ENCODE measurements around the gene ARL16. TPM values are rescaled to one million over a fixed set of nuclear protein-coding genes. Genes with fewer than 3 reads are reported as not detected.

ARL16 gene
- total RNA-seq, 1 experiment from 2014 or later: 47.5 TPM

DNA sequence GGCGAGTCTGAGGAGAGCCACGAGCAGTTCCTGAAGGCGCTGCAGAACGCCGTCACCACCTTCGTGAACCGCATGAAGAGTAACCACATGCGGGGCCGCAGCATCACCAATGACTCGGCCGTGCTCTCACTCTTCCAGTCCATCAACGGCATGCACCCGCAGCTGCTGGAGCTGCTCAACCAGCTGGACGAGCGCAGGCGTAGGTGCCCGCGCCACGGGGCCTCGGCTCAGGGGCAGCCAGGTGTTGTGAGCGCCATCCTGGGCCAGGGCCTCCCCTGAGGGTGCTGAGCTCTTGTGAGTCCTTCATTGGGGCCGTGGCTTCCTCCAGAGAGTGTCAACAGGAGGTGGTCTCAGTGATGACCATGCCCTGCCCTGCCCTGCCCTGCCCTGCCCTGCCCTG, 12.2 kb upstream of the ARL16 start:
- H3K4me1 ChIP-seq (ENCODE audit: control insufficient read depth in 1 of 2, insufficient read depth in 2 of 2, low read length in 2 of 2): peaks cover 0 to 3% of the 10 kb centered on the region in 2 experiments; a peak in 2 of 4 replicates
- no peak overlapping the region; the same call in 1 of the 2 replicates for H3K27ac ChIP-seq (ENCODE audit: low read depth, low read length)
- H3K9me2 ChIP-seq (ENCODE audit: insufficient read depth): no peaks in the 10 kb centered on the region
- H3K4me2 ChIP-seq (ENCODE audit: low read length): no peak overlapping the region
- ChIA-PET POLR2A (no interaction called here), CTCF (no interaction called here), RAD21 (ENCODE audit: low non-redundant PET in 1 of 2, low total read pairs in 2 of 2, uncharacterized antibody in 2 of 2, unreplicated experiment in 2 of 2) (no interaction called here)
- no peak overlapping the region for H3K9ac ChIP-seq (ENCODE audit: low read length)
- H3K79me2 ChIP-seq (ENCODE audit: insufficient read depth, low read length): peaks cover 78% of the 10 kb centered on the region
- no peak for TF ChIP-seq TCF7L2 (IDR thresholded peaks at IDR 0.05; ENCODE audit: borderline replicate concordance, extremely low read depth, insufficient read depth, insufficient read length)
- no peak for TF ChIP-seq POLR2AphosphoS5 (IDR thresholded peaks at IDR 0.05; ENCODE audit: low read depth, low read length)
- no peak overlapping the region for H3K4me3 ChIP-seq (replicated peaks in 1 of 2; ENCODE audit: low read depth in 1 of 2, low read length in 2 of 2)
- H3K36me3 ChIP-seq (ENCODE audit: control insufficient read depth in 1 of 2, insufficient read depth in 2 of 2, low read length in 2 of 2): peaks cover 53 to 77% of the 10 kb centered on the region in 2 experiments
- no peaks in the 10 kb centered on the region for H3K9me3 ChIP-seq (ENCODE audit: control insufficient read depth in 1 of 2, insufficient read depth in 1 of 2, low read depth in 1 of 2, low read length in 2 of 2)
- no peak for DNase-seq (ENCODE audit: low read depth, low spot score)
- no peak overlapping the region for H2AFZ ChIP-seq (ENCODE audit: low read depth, low read length, poor library complexity, severe bottlenecking)
- H4K20me1 ChIP-seq (ENCODE audit: insufficient read depth): no peaks in the 10 kb centered on the region
- BruUV-seq (replicated peaks): no TSS peak
- no peaks in the 10 kb centered on the region for H3K27me3 ChIP-seq (ENCODE audit: insufficient read depth, low read length)
- intact Hi-C loops (cut with micrococcal nuclease): loop anchor here (10.0 kb wide), 1 partner anchor 141 kb away; the partner anchor contains the start of gene FAAP100
- no peak for ATAC-seq

DNA sequence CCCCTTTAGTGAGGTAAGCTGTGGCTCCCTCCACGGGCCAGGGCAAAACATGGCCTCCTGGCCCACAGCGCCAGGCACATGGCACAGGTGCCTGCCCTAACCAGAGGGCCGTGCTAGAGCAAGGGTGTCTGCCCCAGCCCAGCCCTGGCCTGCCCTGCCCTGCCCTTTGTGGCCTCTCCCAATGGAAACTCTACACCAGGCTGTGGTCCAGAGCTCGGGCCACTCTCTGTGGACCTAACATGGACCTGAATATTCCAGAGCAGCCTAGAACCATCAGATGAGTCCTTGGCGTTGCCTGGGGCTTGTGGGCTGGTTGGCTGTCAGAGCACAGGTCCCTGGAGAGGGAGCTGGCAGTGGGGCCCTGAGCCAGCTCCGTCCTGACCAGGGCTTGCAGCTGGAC, 11.6 kb upstream of the ARL16 start:
- Histone ChIP-seq H3K4me3 (replicated peaks in 1 of 2; ENCODE audit: low read depth in 1 of 2, low read length in 2 of 2) (no peak overlapping the region), H3K9me2 (ENCODE audit: insufficient read depth) (no peaks in the 10 kb centered on the region), H4K20me1 (ENCODE audit: insufficient read depth) (no peaks in the 10 kb centered on the region), H3K27me3 (ENCODE audit: insufficient read depth, low read length) (no peaks in the 10 kb centered on the region), H3K4me1 (ENCODE audit: control insufficient read depth in 1 of 2, insufficient read depth in 2 of 2, low read length in 2 of 2) (no peaks in the 10 kb centered on the region; a peak in 1 of 4 replicates), H2AFZ (ENCODE audit: low read depth, low read length, poor library complexity, severe bottlenecking) (no peak overlapping the region), H3K27ac (ENCODE audit: low read depth, low read length) (no peak overlapping the region; the same call in 1 of the 2 replicates), H3K36me3 (ENCODE audit: control insufficient read depth in 1 of 2, insufficient read depth in 2 of 2, low read length in 2 of 2) (peaks cover 53 to 80% of the 10 kb centered on the region in 2 experiments), H3K79me2 (ENCODE audit: insufficient read depth, low read length) (peaks cover 75% of the 10 kb centered on the region; the same call in 1 of the 2 replicates), H3K9ac (ENCODE audit: low read length) (no peak overlapping the region), H3K9me3 (ENCODE audit: control insufficient read depth in 1 of 2, insufficient read depth in 1 of 2, low read depth in 1 of 2, low read length in 2 of 2) (no peaks in the 10 kb centered on the region), H3K4me2 (ENCODE audit: low read length) (no peak overlapping the region)
- TF ChIP-seq SRF (IDR thresholded peaks at IDR 0.05; ENCODE audit: low read depth) (no peak), SIN3A (IDR thresholded peaks at IDR 0.05; ENCODE audit: low read depth) (no peak), CEBPB (IDR thresholded peaks at IDR 0.05; ENCODE audit: low read depth) (no peak), ZNF274 (IDR thresholded peaks at IDR 0.05; ENCODE audit: low read depth, low read length) (no peak)
- TF ChIP-seq, protein P1, sequence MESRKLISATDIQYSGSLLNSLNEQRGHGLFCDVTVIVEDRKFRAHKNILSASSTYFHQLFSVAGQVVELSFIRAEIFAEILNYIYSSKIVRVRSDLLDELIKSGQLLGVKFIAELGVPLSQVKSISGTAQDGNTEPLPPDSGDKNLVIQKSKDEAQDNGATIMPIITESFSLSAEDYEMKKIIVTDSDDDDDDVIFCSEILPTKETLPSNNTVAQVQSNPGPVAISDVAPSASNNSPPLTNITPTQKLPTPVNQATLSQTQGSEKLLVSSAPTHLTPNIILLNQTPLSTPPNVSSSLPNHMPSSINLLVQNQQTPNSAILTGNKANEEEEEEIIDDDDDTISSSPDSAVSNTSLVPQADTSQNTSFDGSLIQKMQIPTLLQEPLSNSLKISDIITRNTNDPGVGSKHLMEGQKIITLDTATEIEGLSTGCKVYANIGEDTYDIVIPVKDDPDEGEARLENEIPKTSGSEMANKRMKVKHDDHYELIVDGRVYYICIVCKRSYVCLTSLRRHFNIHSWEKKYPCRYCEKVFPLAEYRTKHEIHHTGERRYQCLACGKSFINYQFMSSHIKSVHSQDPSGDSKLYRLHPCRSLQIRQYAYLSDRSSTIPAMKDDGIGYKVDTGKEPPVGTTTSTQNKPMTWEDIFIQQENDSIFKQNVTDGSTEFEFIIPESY (IDR thresholded peaks at IDR 0.05; ENCODE audit: extremely low read depth, insufficient replicate concordance, low read length): no peak
- no TSS peak for BruUV-seq (replicated peaks)
- ATAC-seq (no peak), DNase-seq (ENCODE audit: low read depth, low spot score) (no peak)
- POLR2A ChIA-PET: no interaction called here
- CTCF ChIA-PET: no interaction called here
- RAD21 ChIA-PET (ENCODE audit: low non-redundant PET in 1 of 2, low total read pairs in 2 of 2, uncharacterized antibody in 2 of 2, unreplicated experiment in 2 of 2): no interaction called here
- intact Hi-C loops (cut with micrococcal nuclease): loop anchor here (10.0 kb wide), 1 partner anchor 140 kb away; the partner anchor contains the start of gene FAAP100
